ENCODE measurements around the gene TMEM259.

DNA sequence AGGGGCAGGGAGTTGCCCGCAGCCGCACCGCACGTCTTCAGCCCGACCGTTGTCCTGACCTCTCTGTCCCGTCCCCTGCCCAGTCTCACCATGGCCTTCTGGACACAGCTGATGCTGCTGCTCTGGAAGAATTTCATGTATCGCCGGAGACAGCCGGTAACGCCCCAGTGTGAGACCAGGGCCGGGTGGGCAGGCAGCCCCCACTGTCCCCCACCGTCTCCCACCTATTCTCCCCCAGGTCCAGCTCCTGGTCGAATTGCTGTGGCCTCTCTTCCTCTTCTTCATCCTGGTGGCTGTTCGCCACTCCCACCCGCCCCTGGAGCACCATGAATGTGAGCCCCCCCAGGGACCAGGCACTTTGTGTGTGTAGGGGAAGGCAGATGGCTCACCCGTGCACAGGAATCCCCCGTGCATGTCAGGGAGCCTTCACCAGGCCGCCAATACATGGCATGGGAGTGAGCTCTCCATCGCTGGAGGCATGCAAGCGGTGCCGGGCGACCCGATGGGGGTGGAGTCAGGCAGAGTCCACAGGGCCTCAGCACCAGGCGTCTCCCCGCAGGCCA is 20.4 kb upstream of the TMEM259 start:
- TF ChIP-seq JUN (IDR thresholded peaks at IDR 0.05; ENCODE audit: borderline replicate concordance, low read depth, low read length) (no peak), JUN (CRISPR knock-in tag; IDR thresholded peaks at IDR 0.05; ENCODE audit: borderline replicate concordance) (no peak), ZNF785 (CRISPR knock-in tag; IDR thresholded peaks at IDR 0.05) (no peak), BRF1 (IDR thresholded peaks at IDR 0.05; ENCODE audit: borderline replicate concordance, extremely low read depth, insufficient read length) (no peak), ZNF24 (IDR thresholded peaks at IDR 0.05) (no peak), ZFX (CRISPR knock-in tag; IDR thresholded peaks at IDR 0.05) (no peak; the same call in 1 of the 2 replicates)
- TF ChIP-seq, protein P1, sequence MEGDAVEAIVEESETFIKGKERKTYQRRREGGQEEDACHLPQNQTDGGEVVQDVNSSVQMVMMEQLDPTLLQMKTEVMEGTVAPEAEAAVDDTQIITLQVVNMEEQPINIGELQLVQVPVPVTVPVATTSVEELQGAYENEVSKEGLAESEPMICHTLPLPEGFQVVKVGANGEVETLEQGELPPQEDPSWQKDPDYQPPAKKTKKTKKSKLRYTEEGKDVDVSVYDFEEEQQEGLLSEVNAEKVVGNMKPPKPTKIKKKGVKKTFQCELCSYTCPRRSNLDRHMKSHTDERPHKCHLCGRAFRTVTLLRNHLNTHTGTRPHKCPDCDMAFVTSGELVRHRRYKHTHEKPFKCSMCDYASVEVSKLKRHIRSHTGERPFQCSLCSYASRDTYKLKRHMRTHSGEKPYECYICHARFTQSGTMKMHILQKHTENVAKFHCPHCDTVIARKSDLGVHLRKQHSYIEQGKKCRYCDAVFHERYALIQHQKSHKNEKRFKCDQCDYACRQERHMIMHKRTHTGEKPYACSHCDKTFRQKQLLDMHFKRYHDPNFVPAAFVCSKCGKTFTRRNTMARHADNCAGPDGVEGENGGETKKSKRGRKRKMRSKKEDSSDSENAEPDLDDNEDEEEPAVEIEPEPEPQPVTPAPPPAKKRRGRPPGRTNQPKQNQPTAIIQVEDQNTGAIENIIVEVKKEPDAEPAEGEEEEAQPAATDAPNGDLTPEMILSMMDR (IDR thresholded peaks at IDR 0.05 in 2 of 3, conservative IDR thresholded peaks at IDR 0.05 in 1 of 3; ENCODE audit: insufficient read depth in 2 of 3, low read depth in 1 of 3, low read length in 3 of 3), result no peak
